ENCODE measurements around the gene REV1. TPM values are rescaled to one million over a fixed set of nuclear protein-coding genes. Genes with fewer than 3 reads are reported as not detected.

Gene REV1
- total and polyA plus RNA-seq, 4 donors, result 4.0 to 37.7 (median 16.2) TPM

DNA sequence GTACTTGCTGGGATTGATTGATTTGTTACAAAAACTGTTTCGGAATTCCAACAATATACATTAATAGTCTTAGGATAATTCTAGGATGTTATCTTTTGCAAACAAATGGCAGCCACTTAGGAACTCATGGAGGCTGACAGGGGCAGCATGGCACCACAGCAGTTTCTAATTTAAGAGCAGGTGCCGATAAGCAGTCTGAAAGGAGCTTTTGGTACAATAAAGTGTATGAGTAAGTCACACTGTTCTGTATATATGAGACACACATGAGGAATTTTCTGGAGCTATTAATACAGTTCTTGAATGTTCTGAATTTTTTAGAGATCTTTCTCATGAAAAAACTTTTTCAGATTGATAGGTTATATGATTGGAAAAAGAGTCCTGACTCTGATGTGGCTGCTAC, 100.4 kb downstream of the REV1 start:
- DNase-seq (ENCODE audit: low spot score), result no peak
- WGBS, result 50% methylated on average over 2 of the region's 2 CpGs
- Histone ChIP-seq H3K27ac (ENCODE audit: low read depth in 1 of 2, low read length in 2 of 2) (no peak overlapping the region), H3K4me3 (ENCODE audit: low read depth in 1 of 3, low read length in 3 of 3) (no peak overlapping the region), H3K27me3 (ENCODE audit: control insufficient read depth in 4 of 4, insufficient read depth in 4 of 4, low read length in 3 of 4) (no peaks in the 10 kb centered on the region), H3K4me1 (ENCODE audit: control insufficient read depth in 4 of 4, insufficient read depth in 4 of 4, low read length in 3 of 4) (peaks cover 2 to 10% (median 8%) of the 10 kb centered on the region in 4 donors), H3K9me3 (ENCODE audit: control insufficient read depth in 4 of 4, low read length in 3 of 4) (no peaks in the 10 kb centered on the region), H3K9ac (ENCODE audit: low read depth in 1 of 2, low read length in 2 of 2) (no peak overlapping the region), H3K36me3 (ENCODE audit: control insufficient read depth in 4 of 4, insufficient read depth in 3 of 4, low read depth in 1 of 4, low read length in 3 of 4) (peaks cover 8 to 28% (median 15%) of the 10 kb centered on the region in 4 donors)
- TF ChIP-seq HNF4G (IDR thresholded peaks at IDR 0.05) (no peak), JUND (IDR thresholded peaks at IDR 0.05) (no peak), EGR1 (IDR thresholded peaks at IDR 0.05; ENCODE audit: low read depth in 2 of 2) (no peak), FOXA1 (IDR thresholded peaks at IDR 0.05) (no peak), RAD21 (IDR thresholded peaks at IDR 0.05) (no peak), SP1 (IDR thresholded peaks at IDR 0.05) (no peak), HNF4A (conservative IDR thresholded peaks at IDR 0.05) (no peak), GABPA (IDR thresholded peaks at IDR 0.05 in 1 of 2, conservative IDR thresholded peaks at IDR 0.05 in 1 of 2) (no peak)
- TF ChIP-seq, protein P1, sequence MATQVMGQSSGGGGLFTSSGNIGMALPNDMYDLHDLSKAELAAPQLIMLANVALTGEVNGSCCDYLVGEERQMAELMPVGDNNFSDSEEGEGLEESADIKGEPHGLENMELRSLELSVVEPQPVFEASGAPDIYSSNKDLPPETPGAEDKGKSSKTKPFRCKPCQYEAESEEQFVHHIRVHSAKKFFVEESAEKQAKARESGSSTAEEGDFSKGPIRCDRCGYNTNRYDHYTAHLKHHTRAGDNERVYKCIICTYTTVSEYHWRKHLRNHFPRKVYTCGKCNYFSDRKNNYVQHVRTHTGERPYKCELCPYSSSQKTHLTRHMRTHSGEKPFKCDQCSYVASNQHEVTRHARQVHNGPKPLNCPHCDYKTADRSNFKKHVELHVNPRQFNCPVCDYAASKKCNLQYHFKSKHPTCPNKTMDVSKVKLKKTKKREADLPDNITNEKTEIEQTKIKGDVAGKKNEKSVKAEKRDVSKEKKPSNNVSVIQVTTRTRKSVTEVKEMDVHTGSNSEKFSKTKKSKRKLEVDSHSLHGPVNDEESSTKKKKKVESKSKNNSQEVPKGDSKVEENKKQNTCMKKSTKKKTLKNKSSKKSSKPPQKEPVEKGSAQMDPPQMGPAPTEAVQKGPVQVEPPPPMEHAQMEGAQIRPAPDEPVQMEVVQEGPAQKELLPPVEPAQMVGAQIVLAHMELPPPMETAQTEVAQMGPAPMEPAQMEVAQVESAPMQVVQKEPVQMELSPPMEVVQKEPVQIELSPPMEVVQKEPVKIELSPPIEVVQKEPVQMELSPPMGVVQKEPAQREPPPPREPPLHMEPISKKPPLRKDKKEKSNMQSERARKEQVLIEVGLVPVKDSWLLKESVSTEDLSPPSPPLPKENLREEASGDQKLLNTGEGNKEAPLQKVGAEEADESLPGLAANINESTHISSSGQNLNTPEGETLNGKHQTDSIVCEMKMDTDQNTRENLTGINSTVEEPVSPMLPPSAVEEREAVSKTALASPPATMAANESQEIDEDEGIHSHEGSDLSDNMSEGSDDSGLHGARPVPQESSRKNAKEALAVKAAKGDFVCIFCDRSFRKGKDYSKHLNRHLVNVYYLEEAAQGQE (IDR thresholded peaks at IDR 0.05), result no peak
- TF ChIP-seq, protein P2, sequence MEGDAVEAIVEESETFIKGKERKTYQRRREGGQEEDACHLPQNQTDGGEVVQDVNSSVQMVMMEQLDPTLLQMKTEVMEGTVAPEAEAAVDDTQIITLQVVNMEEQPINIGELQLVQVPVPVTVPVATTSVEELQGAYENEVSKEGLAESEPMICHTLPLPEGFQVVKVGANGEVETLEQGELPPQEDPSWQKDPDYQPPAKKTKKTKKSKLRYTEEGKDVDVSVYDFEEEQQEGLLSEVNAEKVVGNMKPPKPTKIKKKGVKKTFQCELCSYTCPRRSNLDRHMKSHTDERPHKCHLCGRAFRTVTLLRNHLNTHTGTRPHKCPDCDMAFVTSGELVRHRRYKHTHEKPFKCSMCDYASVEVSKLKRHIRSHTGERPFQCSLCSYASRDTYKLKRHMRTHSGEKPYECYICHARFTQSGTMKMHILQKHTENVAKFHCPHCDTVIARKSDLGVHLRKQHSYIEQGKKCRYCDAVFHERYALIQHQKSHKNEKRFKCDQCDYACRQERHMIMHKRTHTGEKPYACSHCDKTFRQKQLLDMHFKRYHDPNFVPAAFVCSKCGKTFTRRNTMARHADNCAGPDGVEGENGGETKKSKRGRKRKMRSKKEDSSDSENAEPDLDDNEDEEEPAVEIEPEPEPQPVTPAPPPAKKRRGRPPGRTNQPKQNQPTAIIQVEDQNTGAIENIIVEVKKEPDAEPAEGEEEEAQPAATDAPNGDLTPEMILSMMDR (IDR thresholded peaks at IDR 0.05; ENCODE audit: low read depth, low read length, missing input control), result no peak
- TF ChIP-seq, protein P3, sequence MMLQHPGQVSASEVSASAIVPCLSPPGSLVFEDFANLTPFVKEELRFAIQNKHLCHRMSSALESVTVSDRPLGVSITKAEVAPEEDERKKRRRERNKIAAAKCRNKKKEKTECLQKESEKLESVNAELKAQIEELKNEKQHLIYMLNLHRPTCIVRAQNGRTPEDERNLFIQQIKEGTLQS (IDR thresholded peaks at IDR 0.05), result no peak
- TF ChIP-seq, protein P4, sequence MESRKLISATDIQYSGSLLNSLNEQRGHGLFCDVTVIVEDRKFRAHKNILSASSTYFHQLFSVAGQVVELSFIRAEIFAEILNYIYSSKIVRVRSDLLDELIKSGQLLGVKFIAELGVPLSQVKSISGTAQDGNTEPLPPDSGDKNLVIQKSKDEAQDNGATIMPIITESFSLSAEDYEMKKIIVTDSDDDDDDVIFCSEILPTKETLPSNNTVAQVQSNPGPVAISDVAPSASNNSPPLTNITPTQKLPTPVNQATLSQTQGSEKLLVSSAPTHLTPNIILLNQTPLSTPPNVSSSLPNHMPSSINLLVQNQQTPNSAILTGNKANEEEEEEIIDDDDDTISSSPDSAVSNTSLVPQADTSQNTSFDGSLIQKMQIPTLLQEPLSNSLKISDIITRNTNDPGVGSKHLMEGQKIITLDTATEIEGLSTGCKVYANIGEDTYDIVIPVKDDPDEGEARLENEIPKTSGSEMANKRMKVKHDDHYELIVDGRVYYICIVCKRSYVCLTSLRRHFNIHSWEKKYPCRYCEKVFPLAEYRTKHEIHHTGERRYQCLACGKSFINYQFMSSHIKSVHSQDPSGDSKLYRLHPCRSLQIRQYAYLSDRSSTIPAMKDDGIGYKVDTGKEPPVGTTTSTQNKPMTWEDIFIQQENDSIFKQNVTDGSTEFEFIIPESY (IDR thresholded peaks at IDR 0.05), result no peak

DNA sequence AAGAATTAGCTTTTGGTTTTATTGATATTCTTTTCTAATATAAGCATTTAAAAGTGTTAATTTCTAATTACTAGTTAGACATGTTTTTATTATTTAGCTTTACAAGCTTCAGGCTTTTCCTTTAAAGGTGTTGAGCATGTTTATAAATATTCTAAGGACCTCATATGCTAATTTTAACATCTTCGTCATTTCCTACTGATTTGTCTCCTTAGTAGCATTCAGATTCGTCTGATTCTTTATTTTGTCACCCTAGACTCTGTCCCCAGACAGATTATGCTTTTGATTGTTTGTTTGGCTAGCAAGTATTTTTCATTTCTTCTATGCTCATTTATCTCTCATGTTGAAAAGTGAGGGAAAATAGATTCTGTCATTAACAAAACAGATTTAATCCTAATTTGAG, 100.9 kb downstream of the REV1 start:
- no peak for DNase-seq (ENCODE audit: low spot score)
- peaks cover 8 to 27% (median 14%) of the 10 kb centered on the region in 4 donors for H3K36me3 ChIP-seq (ENCODE audit: control insufficient read depth in 4 of 4, insufficient read depth in 3 of 4, low read depth in 1 of 4, low read length in 3 of 4)
- no peak for TF ChIP-seq EGR1 (IDR thresholded peaks at IDR 0.05; ENCODE audit: low read depth in 2 of 2)
- TF ChIP-seq, protein P4 (IDR thresholded peaks at IDR 0.05), result no peak
- TF ChIP-seq NR2F2 (IDR thresholded peaks at IDR 0.05), result no peak
- no peak for TF ChIP-seq FOXA1 (IDR thresholded peaks at IDR 0.05)
- TF ChIP-seq, protein P2 (IDR thresholded peaks at IDR 0.05; ENCODE audit: low read depth, low read length, missing input control), result no peak
- TF ChIP-seq RAD21 (IDR thresholded peaks at IDR 0.05), result no peak
- no peak for TF ChIP-seq JUND (IDR thresholded peaks at IDR 0.05)
- no peak for TF ChIP-seq GABPA (IDR thresholded peaks at IDR 0.05 in 1 of 2, conservative IDR thresholded peaks at IDR 0.05 in 1 of 2)
- TF ChIP-seq, protein P1 (IDR thresholded peaks at IDR 0.05), result no peak
- TF ChIP-seq, protein P3 (IDR thresholded peaks at IDR 0.05), result no peak

More for the DNA sequence above, 100.9 kb downstream of the REV1 start:
- H3K9ac ChIP-seq (ENCODE audit: low read depth in 1 of 2, low read length in 2 of 2), result no peak overlapping the region
- H3K27me3 ChIP-seq (ENCODE audit: control insufficient read depth in 4 of 4, insufficient read depth in 4 of 4, low read length in 3 of 4), result no peaks in the 10 kb centered on the region
- no peaks in the 10 kb centered on the region for H3K9me3 ChIP-seq (ENCODE audit: control insufficient read depth in 4 of 4, low read length in 3 of 4)
- no peak overlapping the region for H3K27ac ChIP-seq (ENCODE audit: low read depth in 1 of 2, low read length in 2 of 2)
- H3K4me1 ChIP-seq (ENCODE audit: control insufficient read depth in 4 of 4, insufficient read depth in 4 of 4, low read length in 3 of 4), result peaks cover 2 to 10% (median 8%) of the 10 kb centered on the region in 4 donors
- H3K4me3 ChIP-seq (ENCODE audit: low read depth in 1 of 3, low read length in 3 of 3), result no peak overlapping the region
- 91% methylated on average over 2 of the region's 2 CpGs for WGBS

All from liver (tissue), 9 donors.